HEK293T (cell line): Measurements from ENCODE around the gene NABP2.

Experiments
- BHLHE40 ChIP-seq: fragments of 450-650 bp; IDR thresholded peaks from 2 replicates; pipeline ENCODE4 v1.6.1; 2016; ENCODE audit warnings: mild to moderate bottlenecking, moderate library complexity, borderline replicate concordance
- CTBP1 ChIP-seq: fragments of 450-650 bp; IDR thresholded peaks from 2 replicates; pipeline ENCODE4 v1.6.1; 2016; ENCODE audit warnings: borderline replicate concordance
- FOXA1 ChIP-seq: fragments of 450-650 bp; IDR thresholded peaks from 2 replicates; pipeline ENCODE4 v1.6.1; 2016; ENCODE audit warnings: mild to moderate bottlenecking
- FOXM1 ChIP-seq: fragments of 450-650 bp; IDR thresholded peaks from 2 replicates; pipeline ENCODE4 v1.6.1; 2017; ENCODE audit warnings: mild to moderate bottlenecking, borderline replicate concordance
- L3MBTL2 ChIP-seq: fragments of 450-650 bp; conservative IDR thresholded peaks from 2 replicates; pipeline ENCODE4 v1.6.1; 2016; ENCODE audit warnings: mild to moderate bottlenecking
- LEF1 ChIP-seq: fragments of 450-650 bp; IDR thresholded peaks from 2 replicates; pipeline ENCODE4 v1.6.1; 2017; ENCODE audit warnings: mild to moderate bottlenecking, borderline replicate concordance
- SP1 ChIP-seq: fragments of 450-650 bp; IDR thresholded peaks from 2 replicates; pipeline ENCODE4 v1.6.1; 2017
- SUZ12 ChIP-seq: fragments of 450-650 bp; IDR thresholded peaks from 2 replicates; pipeline ENCODE4 v1.6.1; 2016; ENCODE audit warnings: mild to moderate bottlenecking
- TARDBP ChIP-seq: fragments of 450-650 bp; IDR thresholded peaks from 2 replicates; pipeline ENCODE4 v1.6.1; 2016

GRCh38 chr12:56258068-56258819 lies 34.1 kb downstream of the NABP2 start, which contains the start of gene ANKRD52:
- TF ChIP-seq FOXM1, result no peak
- TF ChIP-seq TARDBP, result no peak
- no peak for TF ChIP-seq BHLHE40
- no peak for TF ChIP-seq CTBP1
- no peak for TF ChIP-seq L3MBTL2
- no peak for TF ChIP-seq SP1
- no peak for TF ChIP-seq FOXA1
- no peak; the same call in 1 of the 2 replicates for TF ChIP-seq LEF1
- TF ChIP-seq SUZ12, result no peak
